ENCODE results near the gene ZNF202.
A peak's percentile ranks its signal among the peaks of the same experiment; 100 is the strongest.

Gene ZNF202

GRCh38 chr11:123742724-123743120 is 1.3 kb upstream of the ZNF202 start:
- no peak for TF ChIP-seq CTCF (IDR thresholded peaks at IDR 0.05; ENCODE audit: low read depth, low read length, missing control alignments)
- DNase-seq (ENCODE audit: extremely low read depth, low read depth), result no peak
- no peak overlapping the region for H3K4me3 ChIP-seq (replicated peaks; ENCODE audit: low read depth, low read length)

- peak overlapping the region; percentile 95 for H3K4me3 ChIP-seq (replicated peaks; ENCODE audit: low read depth, low read length)
- DNase-seq (ENCODE audit: extremely low read depth, low read depth), result no peak
- no peak for TF ChIP-seq CTCF (IDR thresholded peaks at IDR 0.05; ENCODE audit: low read depth, low read length, missing control alignments)
Measured at GRCh38 chr11:123742031-123742723, 717 bp upstream of the ZNF202 start.

- no peak for TF ChIP-seq CTCF (IDR thresholded peaks at IDR 0.05; ENCODE audit: low read depth, low read length, missing control alignments)
- H3K4me3 ChIP-seq (replicated peaks; ENCODE audit: low read depth, low read length), result peak overlapping the region; percentile 95
- no peak for DNase-seq (ENCODE audit: extremely low read depth, low read depth)
Measured at GRCh38 chr11:123740787-123741158, 687 bp downstream of the ZNF202 start.

GRCh38 chr11:123738374-123738773 is 3.1 kb downstream of the ZNF202 start:
- DNase-seq (ENCODE audit: extremely low read depth, low read depth), result no peak
- no peak for TF ChIP-seq CTCF (IDR thresholded peaks at IDR 0.05; ENCODE audit: low read depth, low read length, missing control alignments)
- no peak overlapping the region for H3K4me3 ChIP-seq (replicated peaks; ENCODE audit: low read depth, low read length)

- TF ChIP-seq CTCF (IDR thresholded peaks at IDR 0.05; ENCODE audit: low read depth, low read length, missing control alignments), result no peak
- DNase-seq (ENCODE audit: extremely low read depth, low read depth), result no peak
- no peak overlapping the region for H3K4me3 ChIP-seq (replicated peaks; ENCODE audit: low read depth, low read length)
Measured at GRCh38 chr11:123736769-123737168, 4.7 kb downstream of the ZNF202 start.

GRCh38 chr11:123729602-123730001 is 11.9 kb downstream of the ZNF202 start:
- H3K4me3 ChIP-seq (replicated peaks; ENCODE audit: low read depth, low read length), result no peak overlapping the region
- no peak for TF ChIP-seq CTCF (IDR thresholded peaks at IDR 0.05; ENCODE audit: low read depth, low read length, missing control alignments)
- DNase-seq (ENCODE audit: extremely low read depth, low read depth), result no peak

Data from HFF-Myc (cell line).